Muscle of leg (tissue), 16 donors: ENCODE measurements around the gene CGB8. TPM values are rescaled to one million over a fixed set of nuclear protein-coding genes. Genes with fewer than 3 reads are reported as not detected.
"Not testable (repeated sequence)": the region's sequence is repeated elsewhere in the genome, so short reads cannot be mapped to it uniquely, and the experiment has no call there.

Experiments
- DNase-seq: peaks from one replicate; pipeline ENCODE4 v3.0.0; 2013
- H3K27ac ChIP-seq: one replicate; pipeline ENCODE4 v1.5.1; 2013; ENCODE audit warnings: mild to moderate bottlenecking, low read length, control low read depth
- H3K27me3 ChIP-seq: one replicate; pipeline ENCODE4 v1.6.1; 2013; ENCODE audit warnings: low read length; ENCODE audit not compliant: control insufficient read depth, insufficient read depth
- H3K36me3 ChIP-seq: one replicate; pipeline ENCODE4 v1.6.1; 2013; ENCODE audit warnings: low read length; ENCODE audit not compliant: control insufficient read depth, insufficient read depth
- H3K4me1 ChIP-seq: one replicate; pipeline ENCODE4 v1.6.1; 2013; ENCODE audit warnings: low read length; ENCODE audit not compliant: control insufficient read depth, insufficient read depth
- H3K4me3 ChIP-seq: one replicate; pipeline ENCODE4 v1.5.1; 2013; ENCODE audit warnings: low read length, control low read depth
- H3K9me3 ChIP-seq: replicated peaks from 2 replicates; pipeline ENCODE4 v1.6.1; 2013; ENCODE audit warnings: low read depth, low read length; ENCODE audit not compliant: control insufficient read depth
- WGBS: methylation state at CpG from one replicate; pipeline ENCODE4 v1.1.5; 2013; ENCODE audit warnings: missing lambda C conversion rate; ENCODE audit not compliant: insufficient coverage; 5-methylcytosine and 5-hydroxymethylcytosine counted together
- long read RNA-seq, 11 donors: transcript quantifications; one replicate each; lab custom pipeline, GENCODE V29; 2026
- polyA plus RNA-seq, 8 donors: library from polyadenylated mRNA; unstranded; fragments of 120-200 nt; gene quantifications; one replicate each; pipeline versions ENCODE4 v1.2.1 to v1.2.3, GENCODE V29; 2013; ENCODE audit warnings: inconsistent platforms in 1 of 8, low replicate concordance in 1 of 8; ENCODE audit not compliant: insufficient read length in 8 of 8, insufficient read depth in 1 of 8
- total RNA-seq: library from RNA; stranded (reverse); fragments of 120-200 nt; gene quantifications from one replicate; pipeline ENCODE4 v1.2.4, GENCODE V29; 2013

CGB8 gene
- total RNA-seq (0.31 TPM), polyA plus RNA-seq (under 1 TPM in 4 of 8 donors, not detected in 4; 0.20 to 0.58 (median 0.25) TPM)
- long read RNA-seq, donor 1, result 0 reads
- long read RNA-seq, donor 2, result 0 reads
- long read RNA-seq, donor 3, result 0 reads
- long read RNA-seq, donor 4, result 0 reads
- long read RNA-seq, donor 5, result 0 reads
- long read RNA-seq, donor 6, result 0 reads
- long read RNA-seq, donor 7, partial matches to known transcripts, result 0 of 1 reads
- long read RNA-seq, donor 7, other reads (novel, unspliced or antisense), result 0 of 1 reads
- long read RNA-seq, donor 8, result 0 reads
- long read RNA-seq, donor 9, result 0 reads
- long read RNA-seq, donor 10, result 0 reads
- long read RNA-seq, donor 11, result 0 reads

DNA sequence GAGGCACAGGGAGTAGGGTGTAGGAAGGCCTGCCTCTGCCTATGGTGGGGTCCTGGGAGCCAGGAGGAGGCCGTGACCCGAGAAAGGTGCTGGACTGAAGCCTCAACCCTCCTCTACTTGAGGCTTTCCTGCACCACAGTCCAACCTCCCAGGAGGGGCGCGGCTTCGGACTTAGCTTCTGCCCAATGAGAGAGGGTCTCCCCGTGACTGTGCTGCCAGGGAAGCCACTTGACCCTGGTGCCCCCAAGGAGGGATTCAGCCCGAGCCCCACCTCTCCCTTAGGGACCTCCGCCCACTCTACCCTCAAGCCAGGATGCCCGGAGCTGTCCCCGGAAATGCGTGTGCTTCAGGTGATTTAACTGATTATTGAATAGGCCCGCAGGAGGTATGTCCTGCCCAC is at the start of gene CGB8:
Gene CGB8 (minus strand): TSS at position 101 of the 400 bp plus-strand sequence. CDS start 372 bp downstream, outside the sequence.
- H3K36me3 ChIP-seq, H3K27ac ChIP-seq, H3K4me1 ChIP-seq, DNase-seq, H3K4me3 ChIP-seq, H3K9me3 ChIP-seq, H3K27me3 ChIP-seq: not testable (repeated sequence)
- WGBS, result 52% methylated on average over 2 of the region's 12 CpGs

DNA sequence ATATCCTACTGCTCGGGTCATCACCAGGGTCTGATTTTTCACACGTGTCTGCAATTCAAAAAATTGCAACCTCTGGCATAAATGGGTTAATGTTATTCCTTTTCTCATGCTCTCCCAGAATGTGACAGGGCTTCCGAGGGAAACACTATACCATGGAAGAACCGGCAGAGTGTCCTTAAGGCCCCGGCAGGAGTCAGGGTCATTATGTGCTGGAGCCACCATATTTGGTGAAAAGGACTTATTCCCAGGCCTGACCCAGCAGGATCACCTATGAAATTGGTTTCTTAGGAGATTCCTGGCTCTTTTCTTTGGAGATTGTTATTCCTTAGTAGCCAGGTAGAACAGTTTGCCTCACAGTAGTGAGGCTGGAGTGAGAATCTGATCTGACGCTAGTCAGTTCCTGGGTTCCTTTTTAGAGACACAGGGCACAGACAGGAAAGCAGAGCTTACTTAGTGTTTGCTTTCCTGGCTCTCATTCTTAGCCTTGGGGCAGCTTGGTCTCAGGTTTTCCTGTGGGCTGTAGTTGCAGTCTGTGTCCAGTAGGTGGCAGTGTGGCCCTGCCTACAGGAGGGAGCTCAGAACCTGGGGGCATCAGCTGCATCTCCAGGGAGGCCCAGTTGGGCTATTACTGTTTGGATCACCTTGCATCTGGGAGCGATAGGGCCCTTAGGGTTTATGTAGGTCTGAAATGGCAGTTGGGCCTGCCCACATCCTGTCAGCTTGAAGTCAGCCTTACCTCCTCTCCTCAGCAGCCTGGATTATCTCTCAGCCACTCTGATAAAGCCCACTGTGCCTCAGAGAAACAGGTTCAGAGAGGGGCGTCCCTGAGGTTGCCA is 48.8 kb upstream of the CGB8 start:
- Histone ChIP-seq H3K9me3 (no peaks in the 10 kb centered on the region), H3K36me3 (peaks cover 76% of the 10 kb centered on the region), H3K27ac (peak overlapping the region; percentile 29), H3K4me3 (no peak overlapping the region), H3K27me3 (no peaks in the 10 kb centered on the region), H3K4me1 (peaks cover 29% of the 10 kb centered on the region)
- WGBS, result 30% methylated on average over 3 of the region's 8 CpGs
- peak; percentile 75 for DNase-seq

DNA sequence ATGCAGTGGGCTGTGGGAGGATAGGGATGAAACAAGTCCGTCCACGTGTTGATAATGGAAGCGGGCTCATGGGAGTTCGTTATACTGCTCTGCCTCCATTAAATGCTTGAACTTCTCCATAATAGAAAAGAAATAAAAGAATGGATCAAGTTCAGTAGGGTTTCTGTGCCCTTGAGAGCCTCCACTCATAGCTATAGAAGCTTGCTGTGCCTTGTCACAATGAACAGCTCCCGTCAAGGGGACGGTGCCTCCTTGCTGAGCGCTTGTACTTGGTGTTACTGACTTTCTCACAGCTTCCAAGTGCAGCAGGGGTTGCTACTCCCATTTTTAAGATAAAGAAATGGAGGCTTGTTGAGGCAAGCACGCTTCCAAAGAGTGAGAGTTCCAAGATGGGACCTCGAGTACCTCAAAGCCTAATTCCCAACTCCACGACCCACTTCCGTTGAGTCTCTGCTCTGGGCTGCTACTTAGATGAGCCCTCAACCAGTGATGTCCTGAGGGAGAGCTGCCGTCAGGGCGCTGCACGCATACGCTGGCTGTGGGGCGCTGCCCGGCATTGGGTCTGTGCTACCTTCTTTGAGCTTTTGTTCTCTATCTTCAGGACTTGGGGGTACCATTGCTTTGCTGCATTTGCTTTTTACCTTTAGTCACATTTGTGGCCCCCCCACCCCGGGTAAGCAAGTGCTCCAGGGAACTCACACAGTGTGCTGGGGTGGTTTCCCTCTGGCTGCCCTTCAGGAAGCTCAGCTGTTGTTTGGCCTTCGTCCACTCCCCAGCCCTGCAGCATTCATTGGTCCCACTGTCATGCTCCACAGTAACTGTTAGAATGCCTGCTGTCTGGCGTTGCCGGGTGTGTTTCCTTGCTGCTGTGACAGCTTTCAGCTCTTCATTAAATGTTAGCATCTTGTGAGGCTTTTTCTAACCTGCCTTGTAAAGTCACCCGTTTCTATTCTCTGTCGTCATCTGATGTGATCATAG is 45.9 kb upstream of the CGB8 start:
- Histone ChIP-seq H3K36me3 (peaks cover 73% of the 10 kb centered on the region), H3K4me3 (no peak overlapping the region), H3K9me3 (no peaks in the 10 kb centered on the region), H3K27ac (peak overlapping the region; percentile 62), H3K4me1 (peaks cover 29% of the 10 kb centered on the region), H3K27me3 (no peaks in the 10 kb centered on the region)
- WGBS, result 69% methylated on average over 11 of the region's 23 CpGs
- peak; percentile 76 for DNase-seq

DNA sequence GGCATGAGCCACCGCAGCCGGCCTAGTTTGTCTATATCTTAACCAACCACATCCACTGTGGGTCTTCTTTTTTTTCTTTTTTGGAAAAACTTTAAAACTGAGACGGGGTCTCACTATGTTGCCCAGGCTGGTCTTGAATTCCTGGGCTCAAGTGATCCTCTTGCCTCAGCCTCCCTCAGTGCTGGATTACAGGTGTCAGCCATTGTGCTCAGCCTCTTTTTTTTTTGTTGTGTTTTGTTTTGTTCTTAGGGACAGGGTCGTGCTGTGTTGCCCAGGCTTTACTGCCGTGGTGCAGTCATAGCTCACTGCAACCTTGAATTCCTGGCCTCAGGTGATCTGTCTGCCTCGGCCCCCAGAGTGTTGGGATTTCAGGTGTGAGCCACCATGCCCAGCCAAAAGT is 43.8 kb upstream of the CGB8 start:
- 89% methylated on average over 4 of the region's 6 CpGs for WGBS
- Histone ChIP-seq H3K36me3 (peaks cover 64% of the 10 kb centered on the region), H3K4me1 (peaks cover 25% of the 10 kb centered on the region)

DNA sequence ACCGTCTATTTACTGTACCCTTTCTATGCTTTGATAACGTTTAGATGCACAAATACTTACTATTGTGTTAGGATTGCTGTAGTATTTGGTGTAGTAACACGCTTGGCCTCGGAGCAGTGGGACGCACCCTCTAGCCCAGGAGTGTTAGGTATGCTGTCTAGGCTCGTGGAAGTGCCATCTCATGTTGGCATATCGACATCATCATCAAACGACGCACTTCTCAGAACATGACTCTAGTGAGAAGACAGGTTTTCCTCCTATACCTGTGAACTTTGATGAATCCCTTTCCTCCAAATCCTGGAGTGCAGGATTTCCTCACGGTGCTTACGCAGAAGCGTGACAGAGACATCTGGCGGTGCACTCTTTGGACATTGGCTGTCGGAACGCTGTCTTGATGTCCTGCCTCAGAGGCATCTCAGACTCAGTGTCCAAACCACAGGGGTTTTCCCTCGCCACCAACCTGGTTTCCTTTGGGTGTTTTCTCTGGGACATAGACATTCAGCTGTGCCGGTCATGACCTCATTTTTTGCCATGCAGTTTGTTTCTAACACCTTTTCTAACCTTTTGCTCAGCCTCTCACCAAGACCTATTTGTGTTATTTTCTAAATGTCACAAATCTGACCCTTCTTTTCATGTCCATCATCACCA is 42.6 kb upstream of the CGB8 start:
- Histone ChIP-seq H3K4me3 (no peak overlapping the region), H3K36me3 (peaks cover 62% of the 10 kb centered on the region), H3K27me3 (no peaks in the 10 kb centered on the region), H3K9me3 (no peaks in the 10 kb centered on the region), H3K4me1 (peaks cover 25% of the 10 kb centered on the region), H3K27ac (no peak overlapping the region)
- WGBS, result 96% methylated on average over 15 of the region's 17 CpGs
- no peak for DNase-seq

More for the DNA sequence above, 43.8 kb upstream of the CGB8 start:
- no peaks in the 10 kb centered on the region for H3K27me3 ChIP-seq
- no peaks in the 10 kb centered on the region for H3K9me3 ChIP-seq
- no peak for DNase-seq
- H3K27ac ChIP-seq, result no peak overlapping the region
- no peak overlapping the region for H3K4me3 ChIP-seq

DNA sequence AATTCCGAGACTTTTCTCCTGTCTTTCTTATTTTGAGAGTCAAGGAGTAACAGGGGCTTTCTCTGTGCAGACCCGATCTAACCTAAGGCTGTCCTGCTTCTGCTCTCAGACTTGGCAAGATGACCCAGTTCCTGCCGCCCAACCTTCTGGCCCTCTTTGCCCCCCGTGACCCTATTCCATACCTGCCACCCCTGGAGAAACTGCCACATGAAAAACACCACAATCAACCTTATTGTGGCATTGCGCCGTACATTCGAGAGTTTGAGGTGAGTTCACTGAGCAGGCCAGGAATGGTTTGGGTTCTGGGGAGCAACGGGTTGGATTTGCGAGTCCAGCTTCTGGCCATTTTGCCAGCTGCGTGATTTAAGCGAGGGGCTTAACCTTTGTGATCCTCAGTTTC is 37.4 kb upstream of the CGB8 start:
- H3K27me3 ChIP-seq, result peaks cover 4% of the 10 kb centered on the region
- H3K9me3 ChIP-seq, result no peaks in the 10 kb centered on the region
- H3K4me3 ChIP-seq, result peak overlapping the region; percentile 100
- H3K36me3 ChIP-seq, result peaks cover 35% of the 10 kb centered on the region
- DNase-seq, result no peak
- H3K4me1 ChIP-seq, result peaks cover 21% of the 10 kb centered on the region
- H3K27ac ChIP-seq, result peak overlapping the region; percentile 98
- 63% methylated on average over 5 of the region's 11 CpGs for WGBS

DNA sequence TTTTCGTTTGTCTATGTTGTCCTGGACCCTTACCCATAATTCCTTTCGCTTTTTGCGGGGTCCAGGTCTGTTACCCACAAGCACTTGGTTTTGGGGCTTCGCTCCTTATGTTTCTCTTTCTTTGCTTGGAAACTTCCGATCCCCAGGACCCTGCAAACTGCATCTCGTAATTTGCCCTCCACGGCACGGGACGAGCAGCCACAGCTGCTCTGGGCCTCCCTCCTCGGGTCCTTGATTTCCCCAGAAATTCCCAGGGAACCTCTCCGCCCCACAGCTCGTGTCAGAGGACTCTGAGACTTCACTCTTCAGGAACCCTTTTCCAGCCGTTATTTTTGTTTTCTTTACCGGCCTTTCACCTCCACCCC is 36.9 kb upstream of the CGB8 start:
- Histone ChIP-seq H3K4me3 (peak overlapping the region; percentile 100), H3K4me1 (peaks cover 21% of the 10 kb centered on the region), H3K36me3 (peaks cover 32% of the 10 kb centered on the region), H3K27ac (peak overlapping the region; percentile 98), H3K9me3 (no peaks in the 10 kb centered on the region), H3K27me3 (peaks cover 4% of the 10 kb centered on the region)
- DNase-seq, result no peak
- 0% methylated on average over 14 of the region's 14 CpGs for WGBS

DNA sequence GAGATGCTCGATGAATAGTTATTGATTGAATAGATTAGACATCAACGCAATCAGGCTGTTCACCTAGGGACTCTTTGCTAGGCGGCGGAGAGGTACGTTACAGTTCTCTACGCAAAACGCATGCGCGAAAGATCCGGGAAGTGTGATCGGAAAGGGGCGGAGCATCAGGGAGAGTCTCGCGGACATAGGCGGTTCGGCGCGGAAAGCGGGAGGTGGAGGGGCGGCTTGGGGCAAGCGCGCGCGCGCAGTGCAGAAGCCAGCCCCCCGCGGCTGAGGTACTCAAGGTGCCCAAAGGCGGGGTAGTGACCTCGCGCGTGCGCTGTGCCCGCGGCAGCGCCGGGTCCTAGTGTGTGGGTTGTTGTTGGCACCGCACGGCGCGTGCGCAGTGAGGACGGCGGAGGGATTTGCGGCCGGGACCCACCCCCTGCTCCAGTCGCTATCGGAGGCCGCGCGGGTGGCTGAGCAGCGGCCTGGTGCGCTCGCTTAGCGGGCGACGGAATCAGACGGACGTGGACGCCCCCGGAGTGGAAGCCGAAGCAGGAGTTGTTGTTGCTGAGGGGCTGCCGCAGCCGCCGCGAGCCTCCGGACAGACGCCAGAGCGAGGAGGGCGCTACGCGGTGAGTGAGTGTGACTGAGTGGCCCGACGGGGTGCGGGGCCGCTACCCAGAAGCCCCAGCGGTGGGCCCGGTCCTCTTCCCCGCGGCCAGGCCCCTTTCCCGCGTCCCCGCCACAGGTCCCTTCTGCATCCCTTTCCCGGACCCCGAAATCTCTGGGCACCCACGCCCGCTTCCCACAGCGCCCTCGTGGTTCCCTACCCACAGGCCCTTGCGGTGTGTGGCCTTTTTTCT is 36.3 kb upstream of the CGB8 start, which contains the start of gene SNRNP70:
Gene SNRNP70 (plus strand): TSS at position 432 of the 848 bp plus-strand sequence. CDS start 964 bp downstream, outside the sequence.
- peaks cover 26% of the 10 kb centered on the region for H3K36me3 ChIP-seq
- under 1% methylated on average over 89 of the region's 89 CpGs for WGBS
- H3K4me3 ChIP-seq, result peak within 1 kb of the TSS; percentile 100
- H3K9me3 ChIP-seq, result no peaks in the 10 kb centered on the region
- H3K4me1 ChIP-seq, result peaks cover 21% of the 10 kb centered on the region
- peak within 1 kb of the TSS; percentile 98 for H3K27ac ChIP-seq
- H3K27me3 ChIP-seq, result peaks cover 4% of the 10 kb centered on the region
- DNase-seq, result peak; percentile 100
